Endothelial cell of umbilical vein (primary cell): ENCODE data around the gene LGALS3BP.

Experiments used
- POLR2AphosphoS5 ChIP-seq: IDR thresholded peaks from 2 replicates; pipeline ENCODE4 v1.6.1; 2012; ENCODE audit warnings: low read depth, mild to moderate bottlenecking, control low read depth, low read length, moderate library complexity; ENCODE audit not compliant: insufficient read depth
- TF ChIP-seq, protein P1 (sequence below), 2 donors: IDR thresholded peaks; 1 replicate in 1 of 2; 2 replicates in 1 of 2; pipeline ENCODE4 v1.5.1; 2011; ENCODE audit warnings: low read length in 2 of 2, mild to moderate bottlenecking in 2 of 2, moderate library complexity in 2 of 2, control low read depth in 1 of 2, inconsistent platforms in 1 of 2, low read depth in 1 of 2; ENCODE audit not compliant: insufficient read depth in 1 of 2; ENCODE audit errors: extremely low read depth in 1 of 2

DNA sequence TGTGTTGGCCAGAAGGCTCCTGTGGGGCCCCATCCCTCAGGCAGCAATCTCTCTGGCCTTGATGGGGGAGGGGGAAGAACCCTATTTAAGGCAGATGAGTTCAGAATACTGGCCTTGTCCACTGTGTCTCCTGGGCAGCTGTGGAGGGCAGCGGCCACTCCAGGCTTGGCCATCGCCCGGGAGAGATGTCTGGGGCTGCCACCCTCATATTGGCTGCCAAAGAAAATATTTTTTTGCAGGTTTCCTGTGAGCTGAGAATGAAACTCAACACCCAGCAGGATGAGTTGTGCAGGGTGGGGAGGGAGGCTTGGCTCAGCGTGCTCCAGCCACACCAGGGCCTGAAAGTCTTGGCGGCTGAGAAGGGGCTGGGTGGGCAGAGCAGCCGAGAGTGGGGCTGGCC, 40.1 kb downstream of the LGALS3BP start:
- TF ChIP-seq, protein P1, sequence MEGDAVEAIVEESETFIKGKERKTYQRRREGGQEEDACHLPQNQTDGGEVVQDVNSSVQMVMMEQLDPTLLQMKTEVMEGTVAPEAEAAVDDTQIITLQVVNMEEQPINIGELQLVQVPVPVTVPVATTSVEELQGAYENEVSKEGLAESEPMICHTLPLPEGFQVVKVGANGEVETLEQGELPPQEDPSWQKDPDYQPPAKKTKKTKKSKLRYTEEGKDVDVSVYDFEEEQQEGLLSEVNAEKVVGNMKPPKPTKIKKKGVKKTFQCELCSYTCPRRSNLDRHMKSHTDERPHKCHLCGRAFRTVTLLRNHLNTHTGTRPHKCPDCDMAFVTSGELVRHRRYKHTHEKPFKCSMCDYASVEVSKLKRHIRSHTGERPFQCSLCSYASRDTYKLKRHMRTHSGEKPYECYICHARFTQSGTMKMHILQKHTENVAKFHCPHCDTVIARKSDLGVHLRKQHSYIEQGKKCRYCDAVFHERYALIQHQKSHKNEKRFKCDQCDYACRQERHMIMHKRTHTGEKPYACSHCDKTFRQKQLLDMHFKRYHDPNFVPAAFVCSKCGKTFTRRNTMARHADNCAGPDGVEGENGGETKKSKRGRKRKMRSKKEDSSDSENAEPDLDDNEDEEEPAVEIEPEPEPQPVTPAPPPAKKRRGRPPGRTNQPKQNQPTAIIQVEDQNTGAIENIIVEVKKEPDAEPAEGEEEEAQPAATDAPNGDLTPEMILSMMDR (IDR thresholded peaks at IDR 0.05; ENCODE audit: extremely low read depth in 1 of 2, insufficient read depth in 1 of 2, low read depth in 1 of 2, low read length in 2 of 2), result no peak
- no peak for TF ChIP-seq POLR2AphosphoS5
